GM23338 (cell line): ENCODE data around the gene FYN. TPM values are rescaled to one million over a fixed set of nuclear protein-coding genes. Genes with fewer than 3 reads are reported as not detected.

Experiments
- CTCF ChIP-seq, 2 experiments: fragments of 200-600 bp in 1 of 2; sonication (generic) in 1 of 2; conservative IDR thresholded peaks; 2 replicates each; pipeline versions ENCODE4 v1.5.1 to v1.6.1; 2016 to 2017; ENCODE audit warnings: antibody characterized with exemption in 2 of 2, low read depth in 2 of 2, mild to moderate bottlenecking in 2 of 2, moderate library complexity in 1 of 2
- ETS1 ChIP-seq: IDR thresholded peaks from 2 replicates; pipeline ENCODE4 v1.6.1; 2016; ENCODE audit warnings: antibody characterized with exemption
- EZH2phosphoT487 ChIP-seq: fragments of 200-600 bp; sonication (generic); IDR thresholded peaks from one replicate; pipeline ENCODE4 v1.8.1; 2018; ENCODE audit warnings: antibody characterized with exemption; ENCODE audit not compliant: unreplicated experiment
- STAT1 ChIP-seq: IDR thresholded peaks from one replicate; pipeline ENCODE4 v1.6.1; 2016; ENCODE audit warnings: antibody characterized with exemption; ENCODE audit not compliant: unreplicated experiment
- ZNF331 ChIP-seq: fragments of 250-450 bp; sonication (Bioruptor Pico); IDR thresholded peaks from 2 replicates; pipeline ENCODE4 v1.5.0; 2020; ENCODE audit warnings: low read depth, mild to moderate bottlenecking, moderate library complexity
- ZNF462 ChIP-seq: fragments of 250-450 bp; sonication (Bioruptor Pico); IDR thresholded peaks from 2 replicates; pipeline ENCODE4 v1.5.0; 2020; ENCODE audit warnings: mild to moderate bottlenecking, moderate library complexity
- polyA plus RNA-seq: library from polyadenylated mRNA; unstranded; fragments of >200 nt; fragmentation: Nextera tagmentation; extraction: Ambion mirVana; gene quantifications from 2 replicates; pipeline ENCODE4 v1.2.1, GENCODE V29; 2016
- total RNA-seq: library from RNA; depleted of rRNA; stranded (reverse); fragments of >200 nt; shearing (Covaris generic); gene quantifications from 2 replicates; pipeline ENCODE4 v1.2.3, GENCODE V29; 2014

Gene FYN
- total and polyA plus RNA-seq, 2 experiments from 2014 or later, result 46.8 to 143 TPM

DNA sequence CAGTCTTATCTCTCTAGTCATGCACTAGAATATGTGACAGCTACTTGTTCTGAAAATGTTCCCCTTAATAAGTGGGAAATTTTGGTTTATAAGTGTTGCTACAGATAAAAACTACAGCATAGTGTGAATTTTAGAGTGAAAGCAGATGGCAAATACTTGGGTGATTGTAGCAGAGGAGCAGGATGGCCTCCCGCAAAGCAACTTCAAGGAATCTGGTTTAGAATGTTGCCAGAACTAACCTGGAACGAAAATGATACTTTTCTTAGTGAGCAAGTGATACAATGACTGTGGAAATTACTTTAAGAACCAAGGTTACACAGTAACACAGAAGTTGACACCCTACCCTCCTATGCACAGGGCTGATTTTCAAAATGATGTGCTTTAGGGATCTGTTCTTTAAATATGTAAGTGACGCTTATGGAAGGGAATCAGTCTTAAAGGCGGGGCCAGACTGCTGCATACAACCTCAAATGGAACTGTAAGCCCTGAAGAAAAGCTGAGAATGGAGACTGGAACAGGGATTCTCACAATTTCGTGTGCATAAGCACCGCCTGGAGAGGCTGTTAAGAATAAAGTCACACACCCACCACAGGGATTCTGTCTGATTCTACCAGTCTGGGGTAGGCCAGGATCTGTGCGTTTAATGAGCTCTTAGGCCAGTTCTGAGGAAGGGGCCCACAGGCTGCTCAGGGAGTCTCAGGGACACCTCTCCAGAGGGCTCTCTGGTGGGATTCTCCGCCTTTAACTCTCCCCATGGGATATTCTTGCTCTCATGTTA is 97.9 kb downstream of the FYN start (continued):
- TF ChIP-seq ZNF462 (CRISPR knock-in tag), result no peak
- TF ChIP-seq EZH2phosphoT487, result no peak
- no peak for TF ChIP-seq ZNF331
- TF ChIP-seq STAT1, result no peak
- no peak for TF ChIP-seq ETS1
- TF ChIP-seq CTCF (conservative IDR thresholded peaks at IDR 0.05; ENCODE audit: low read depth in 2 of 2), result no peak
